ENCODE measurements around the gene FDPS.

FDPS gene

GRCh38 chr1:155308493-155309422 lies at the start of gene FDPS:
TSS of gene FDPS (plus strand) at chr1:155308866. CDS start at chr1:155309790, 924 bp downstream.
- in situ Hi-C loops (cut with HindIII; ENCODE audit: low sequenced_read_pairs) = no loop called here
- peak within 1 kb of the TSS; percentile 98 for H3K4me3 ChIP-seq (ENCODE audit: low read depth, low read length)
- DNase-seq (ENCODE audit: low read depth, low spot score) = peak; percentile 99
- TF ChIP-seq, protein P1, sequence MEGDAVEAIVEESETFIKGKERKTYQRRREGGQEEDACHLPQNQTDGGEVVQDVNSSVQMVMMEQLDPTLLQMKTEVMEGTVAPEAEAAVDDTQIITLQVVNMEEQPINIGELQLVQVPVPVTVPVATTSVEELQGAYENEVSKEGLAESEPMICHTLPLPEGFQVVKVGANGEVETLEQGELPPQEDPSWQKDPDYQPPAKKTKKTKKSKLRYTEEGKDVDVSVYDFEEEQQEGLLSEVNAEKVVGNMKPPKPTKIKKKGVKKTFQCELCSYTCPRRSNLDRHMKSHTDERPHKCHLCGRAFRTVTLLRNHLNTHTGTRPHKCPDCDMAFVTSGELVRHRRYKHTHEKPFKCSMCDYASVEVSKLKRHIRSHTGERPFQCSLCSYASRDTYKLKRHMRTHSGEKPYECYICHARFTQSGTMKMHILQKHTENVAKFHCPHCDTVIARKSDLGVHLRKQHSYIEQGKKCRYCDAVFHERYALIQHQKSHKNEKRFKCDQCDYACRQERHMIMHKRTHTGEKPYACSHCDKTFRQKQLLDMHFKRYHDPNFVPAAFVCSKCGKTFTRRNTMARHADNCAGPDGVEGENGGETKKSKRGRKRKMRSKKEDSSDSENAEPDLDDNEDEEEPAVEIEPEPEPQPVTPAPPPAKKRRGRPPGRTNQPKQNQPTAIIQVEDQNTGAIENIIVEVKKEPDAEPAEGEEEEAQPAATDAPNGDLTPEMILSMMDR (IDR thresholded peaks at IDR 0.05; ENCODE audit: low read depth, low read length) = no peak

- no peak for DNase-seq (ENCODE audit: low read depth, low spot score)
- H3K4me3 ChIP-seq (ENCODE audit: low read depth, low read length) = no peak overlapping the region
- TF ChIP-seq, protein P1 (IDR thresholded peaks at IDR 0.05; ENCODE audit: low read depth, low read length) = no peak
- in situ Hi-C loops (cut with HindIII; ENCODE audit: low sequenced_read_pairs) = no loop called here
Measured at GRCh38 chr1:155260276-155260675, 48.4 kb upstream of the FDPS start.

DNA sequence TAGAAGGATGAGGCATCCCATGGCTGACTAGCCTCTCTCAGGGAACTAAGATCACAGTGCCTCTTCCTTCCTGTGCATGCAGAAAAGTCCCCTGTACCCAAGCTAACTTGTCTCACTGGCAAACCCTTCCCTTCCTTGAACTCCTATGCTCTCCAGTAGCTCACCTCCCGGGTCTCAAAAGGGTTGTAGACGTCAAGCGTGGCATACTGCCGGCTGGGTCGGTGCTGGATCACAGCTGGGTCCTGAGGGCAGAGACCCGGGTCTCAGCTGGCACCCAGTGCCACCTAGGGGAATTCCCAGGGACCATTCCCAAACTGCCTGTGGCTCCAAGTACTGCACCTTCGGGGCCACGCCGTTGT lies 47.2 kb upstream of the FDPS start:
- in situ Hi-C loops (cut with HindIII; ENCODE audit: low sequenced_read_pairs) = no loop called here
- DNase-seq (ENCODE audit: low read depth, low spot score) = peak; percentile 13
- TF ChIP-seq, protein P1 (IDR thresholded peaks at IDR 0.05; ENCODE audit: low read depth, low read length) = no peak
- H3K4me3 ChIP-seq (ENCODE audit: low read depth, low read length) = peak overlapping the region; percentile 88

GRCh38 chr1:155261852-155262673 lies 46.6 kb upstream of the FDPS start, which contains the start of gene SCAMP3:
TSS of gene SCAMP3 (minus strand) at chr1:155262360. CDS start at chr1:155262151, 209 bp downstream.
- in situ Hi-C loops (cut with HindIII; ENCODE audit: low sequenced_read_pairs) = no loop called here
- H3K4me3 ChIP-seq (ENCODE audit: low read depth, low read length) = peak within 1 kb of the TSS; percentile 88
- TF ChIP-seq, protein P1 (IDR thresholded peaks at IDR 0.05; ENCODE audit: low read depth, low read length) = no peak
- DNase-seq (ENCODE audit: low read depth, low spot score) = peak; percentile 99

DNA sequence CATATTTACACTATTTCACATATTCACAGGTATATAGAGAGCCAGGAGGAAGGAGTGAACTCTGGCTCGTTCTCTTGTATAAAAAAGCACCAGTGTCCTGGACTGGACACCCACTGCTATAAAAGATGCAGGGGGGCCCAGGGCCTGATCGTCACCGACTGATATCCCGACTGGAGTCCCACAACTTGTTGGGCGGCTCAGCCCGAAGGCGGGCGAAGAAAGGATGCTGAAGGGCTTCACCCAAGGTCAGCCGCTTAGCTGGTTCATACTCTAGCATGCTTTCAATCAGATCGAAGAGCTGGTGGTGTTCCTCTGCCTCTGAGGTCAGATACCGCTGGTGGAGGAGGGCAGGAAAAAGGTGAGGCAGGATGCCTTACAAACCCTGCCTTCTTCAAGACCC lies 45.6 kb upstream of the FDPS start:
- TF ChIP-seq, protein P1 (IDR thresholded peaks at IDR 0.05; ENCODE audit: low read depth, low read length) = no peak
- no peak overlapping the region for H3K4me3 ChIP-seq (ENCODE audit: low read depth, low read length)
- no peak for DNase-seq (ENCODE audit: low read depth, low spot score)
- in situ Hi-C loops (cut with HindIII; ENCODE audit: low sequenced_read_pairs) = no loop called here

DNA sequence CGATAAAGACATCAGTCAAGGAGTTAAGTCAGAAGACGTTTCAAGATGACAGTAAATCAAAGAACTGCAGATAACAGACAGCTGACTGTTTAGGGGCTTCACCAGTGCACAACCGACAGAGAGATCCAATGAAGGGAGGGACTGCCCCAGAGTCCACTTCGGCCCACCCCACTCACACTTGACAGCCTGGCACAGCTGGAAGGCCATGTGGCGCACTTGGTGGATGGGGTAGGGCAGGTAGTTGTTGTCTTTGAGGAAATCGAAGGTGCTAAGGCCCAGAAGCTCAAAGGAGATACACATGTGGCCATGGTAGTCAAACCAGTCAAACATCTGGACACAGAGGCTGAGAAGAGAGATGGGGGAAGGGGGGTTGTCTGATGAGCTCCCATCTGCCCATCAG lies 42.1 kb upstream of the FDPS start:
- no peak for DNase-seq (ENCODE audit: low read depth, low spot score)
- TF ChIP-seq, protein P1 (IDR thresholded peaks at IDR 0.05; ENCODE audit: low read depth, low read length) = no peak
- H3K4me3 ChIP-seq (ENCODE audit: low read depth, low read length) = no peak overlapping the region
- in situ Hi-C loops (cut with HindIII; ENCODE audit: low sequenced_read_pairs) = no loop called here

All from astrocyte of the spinal cord (primary cell).